GM19025 (cell line): ENCODE data around the gene EGFR.

Source experiments
- ATAC-seq: cut with Tn5 transposase; IDR thresholded peaks from one replicate; pipeline ENCODE4 v1.9.1; 2021; ENCODE audit warnings: mild to moderate bottlenecking, low read depth, moderate library complexity; ENCODE audit not compliant: unreplicated experiment

The EGFR gene

GRCh38 chr7:55097100-55097499 is 78.3 kb downstream of the EGFR start:
- ATAC-seq, result no peak

GRCh38 chr7:55099066-55099820 is 80.4 kb downstream of the EGFR start:
- ATAC-seq, result no peak

- no peak for ATAC-seq
These were observed 81.2 kb downstream of the EGFR start for GRCh38 chr7:55099821-55100543.

- no peak for ATAC-seq
These were observed 81.9 kb downstream of the EGFR start for GRCh38 chr7:55100544-55101327.

GRCh38 chr7:55101359-55101758 is 82.5 kb downstream of the EGFR start:
- no peak for ATAC-seq

GRCh38 chr7:55104123-55104522 is 85.3 kb downstream of the EGFR start:
- no peak for ATAC-seq

GRCh38 chr7:55104712-55105433 is 86.1 kb downstream of the EGFR start:
- ATAC-seq, result no peak

GRCh38 chr7:55105952-55106351 is 87.1 kb downstream of the EGFR start:
- ATAC-seq, result no peak

GRCh38 chr7:55107946-55108345 is 89.1 kb downstream of the EGFR start:
- no peak for ATAC-seq

- ATAC-seq, result no peak
These were observed 89.6 kb downstream of the EGFR start for GRCh38 chr7:55108401-55108800.

GRCh38 chr7:55108818-55109217 is 90.0 kb downstream of the EGFR start:
- ATAC-seq, result no peak

GRCh38 chr7:55109404-55110167 is 90.8 kb downstream of the EGFR start:
- ATAC-seq, result no peak

GRCh38 chr7:55110282-55110992 is 91.6 kb downstream of the EGFR start:
- no peak for ATAC-seq

- no peak for ATAC-seq
These were observed 92.2 kb downstream of the EGFR start for GRCh38 chr7:55110993-55111361.

- ATAC-seq, result no peak
These were observed 93.2 kb downstream of the EGFR start for GRCh38 chr7:55112056-55112455.

GRCh38 chr7:55113760-55114540 is 95.1 kb downstream of the EGFR start:
- ATAC-seq, result no peak

GRCh38 chr7:55117286-55117685 is 98.5 kb downstream of the EGFR start:
- no peak for ATAC-seq

- no peak for ATAC-seq
These were observed 99.6 kb downstream of the EGFR start for GRCh38 chr7:55118426-55118825.

GRCh38 chr7:55119571-55119970 is 100.8 kb downstream of the EGFR start:
- no peak for ATAC-seq
